ENCODE data around the gene FKBP5. TPM values are rescaled to one million over a fixed set of nuclear protein-coding genes. Genes with fewer than 3 reads are reported as not detected.
"Not testable (repeated sequence)": the region's sequence is repeated elsewhere in the genome, so short reads cannot be mapped to it uniquely, and the experiment has no call there.

The FKBP5 gene
- total RNA-seq, 2 donors from 2014 or later = 101 to 117 TPM

GRCh38 chr6:35603326-35604202 is 85.2 kb downstream of the FKBP5 start:
- intact Hi-C loops (cut with DNase I) = loop anchor here in 1 of 2 donors (5.0 kb wide), 1 partner anchor 129 kb away; no protein-coding TSS in a partner anchor
- ATAC-seq = peak in 1 of 2 donors; percentile 26
- no peak for DNase-seq

DNA sequence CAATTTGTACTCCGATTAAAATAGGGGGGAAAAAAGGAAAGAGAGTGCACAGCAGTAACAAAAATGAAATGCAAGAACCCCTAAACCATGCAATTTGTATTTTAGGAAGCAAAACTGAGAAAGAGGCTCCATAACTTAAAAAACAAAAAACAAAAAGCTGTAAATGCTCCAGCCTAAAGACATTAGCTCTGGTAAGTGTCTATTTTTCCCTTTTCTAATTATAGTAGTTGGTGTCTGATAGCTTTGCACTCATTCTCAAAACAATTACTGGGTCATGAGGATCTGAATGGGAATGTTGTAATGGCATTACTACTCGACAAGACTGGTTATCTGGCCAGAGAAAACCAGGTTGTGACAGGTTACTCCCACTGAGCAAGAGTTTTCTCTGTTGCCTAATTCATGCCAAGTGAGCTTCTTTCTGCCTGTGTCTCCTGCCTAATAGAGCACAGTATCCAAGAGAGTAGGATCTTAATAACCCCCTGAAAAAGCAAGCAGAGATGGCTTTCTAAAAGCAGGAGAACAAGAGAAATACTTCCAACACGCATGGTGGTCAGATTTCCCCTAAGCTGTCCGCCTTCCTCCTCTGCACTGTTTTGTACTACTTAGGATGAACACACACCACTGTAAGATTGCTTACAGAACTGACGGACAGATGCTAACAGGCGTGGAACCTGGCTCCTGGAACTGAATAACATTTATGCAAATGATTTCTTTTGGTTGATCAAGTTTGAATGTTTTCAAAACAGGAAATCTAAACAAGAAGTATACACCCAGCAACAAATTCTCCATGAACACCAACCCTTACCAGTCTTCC is 86.4 kb downstream of the FKBP5 start:
- peak; percentile 80 for ATAC-seq
- intact Hi-C loops (cut with DNase I) = loop anchor here in 1 of 2 donors (5.0 kb wide), 1 partner anchor 130 kb away; no protein-coding TSS in a partner anchor
- no peak for DNase-seq

- DNase-seq (peak; percentile 58), ATAC-seq (peak; percentile 79 to 88)
- intact Hi-C loops (cut with DNase I) = loop anchor here in 1 of 2 donors (5.0 kb wide), 1 partner anchor 131 kb away; no protein-coding TSS in a partner anchor
Observed at GRCh38 chr6:35601331-35602132, 87.2 kb downstream of the FKBP5 start.

DNA sequence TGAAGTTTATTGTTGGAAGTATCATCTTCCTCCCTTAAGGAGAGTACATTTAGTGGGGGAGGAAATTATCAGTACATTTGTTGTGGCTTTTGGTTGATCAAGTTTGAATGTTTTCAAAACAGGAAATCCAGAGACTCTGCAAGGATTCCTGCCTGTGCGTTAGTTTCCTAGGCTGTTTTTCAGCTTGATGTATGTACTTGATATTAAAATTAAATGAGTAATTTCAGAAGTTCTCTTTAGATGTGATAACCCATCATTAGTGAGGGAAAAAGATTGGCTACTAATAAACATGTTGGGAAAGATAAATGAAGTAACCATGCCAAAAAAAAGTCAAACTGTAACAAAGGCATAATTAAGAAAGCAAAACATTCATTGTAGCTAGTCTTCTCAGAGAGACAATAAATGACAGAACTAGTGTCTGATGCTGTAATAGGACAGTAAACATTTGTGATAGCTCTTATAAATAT is 88.0 kb downstream of the FKBP5 start:
- intact Hi-C loops (cut with DNase I) = loop anchor here in 1 of 2 donors (5.0 kb wide), 1 partner anchor 132 kb away; no protein-coding TSS in a partner anchor
- DNase-seq (no peak), ATAC-seq (no peak)

- intact Hi-C loops (cut with DNase I) = loop anchor here in 1 of 2 donors (5.0 kb wide), 1 partner anchor 132 kb away; no protein-coding TSS in a partner anchor
- DNase-seq = no peak
- no peak for ATAC-seq
Observed at GRCh38 chr6:35599761-35600658, 88.7 kb downstream of the FKBP5 start.

- DNase-seq; intact Hi-C loops (cut with DNase I); ATAC-seq: not testable (repeated sequence)
Observed at GRCh38 chr6:35598621-35599020, 90.1 kb downstream of the FKBP5 start.

- intact Hi-C loops (cut with DNase I) = no loop called here
- ATAC-seq = peak in 1 of 2 donors; percentile 13
- no peak for DNase-seq
Observed at GRCh38 chr6:35596448-35597442, 92.0 kb downstream of the FKBP5 start.

DNA sequence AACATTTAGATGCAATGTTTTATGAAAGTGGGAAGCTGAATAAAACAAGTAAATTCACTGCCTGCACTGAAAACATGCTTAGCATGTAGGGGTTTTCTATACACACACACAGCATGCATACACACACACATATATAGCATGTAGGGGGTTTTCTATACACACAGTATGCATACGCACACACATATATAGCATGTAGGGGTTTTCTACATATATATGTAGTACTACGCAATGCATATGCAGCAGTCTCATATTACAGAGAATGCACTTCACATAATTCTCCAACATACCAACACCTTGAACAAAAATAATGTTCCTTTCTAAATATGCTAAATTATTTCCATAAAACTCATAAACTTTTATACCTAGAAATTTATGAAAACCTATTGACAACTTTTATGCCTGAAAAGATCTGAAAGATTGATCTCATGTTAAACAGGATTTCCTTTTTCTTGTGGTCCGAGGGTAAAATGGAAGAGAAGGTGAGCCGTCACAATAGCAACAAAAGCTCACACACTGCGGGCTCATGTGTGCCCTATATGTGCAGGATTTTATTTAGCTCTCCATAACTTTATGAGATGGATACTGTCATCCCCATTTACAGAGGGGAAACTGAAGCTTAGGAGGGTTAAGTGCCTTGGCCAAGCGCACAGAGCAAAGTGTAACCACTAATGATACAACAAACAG is 94.1 kb downstream of the FKBP5 start:
- ATAC-seq = no peak
- intact Hi-C loops (cut with DNase I) = no loop called here
- no peak for DNase-seq

DNA sequence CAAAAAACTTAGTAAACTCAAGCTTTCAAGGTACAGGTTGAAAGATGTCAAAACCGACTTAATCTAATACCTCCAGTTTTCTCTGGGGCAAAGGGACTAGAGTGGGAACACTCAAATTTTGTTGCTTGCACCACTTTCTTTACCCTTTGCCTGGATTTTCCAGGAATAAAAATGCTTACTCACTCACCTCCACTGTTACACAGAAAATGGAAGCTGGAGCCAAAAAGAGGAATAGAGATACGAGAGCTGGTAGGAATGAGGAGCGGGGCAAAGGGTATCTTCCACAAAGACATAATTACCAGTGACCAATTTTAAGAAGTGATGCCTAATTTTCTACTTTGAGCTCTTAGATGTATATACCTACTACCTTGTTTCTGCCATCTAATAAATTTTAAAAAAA is 96.5 kb downstream of the FKBP5 start:
- no peak for DNase-seq
- ATAC-seq = no peak
- intact Hi-C loops (cut with DNase I) = no loop called here

GRCh38 chr6:35590622-35591066 is 98.1 kb downstream of the FKBP5 start:
- intact Hi-C loops (cut with DNase I) = no loop called here
- ATAC-seq (peak; percentile 66 to 83), DNase-seq (peak; percentile 63)

DNA sequence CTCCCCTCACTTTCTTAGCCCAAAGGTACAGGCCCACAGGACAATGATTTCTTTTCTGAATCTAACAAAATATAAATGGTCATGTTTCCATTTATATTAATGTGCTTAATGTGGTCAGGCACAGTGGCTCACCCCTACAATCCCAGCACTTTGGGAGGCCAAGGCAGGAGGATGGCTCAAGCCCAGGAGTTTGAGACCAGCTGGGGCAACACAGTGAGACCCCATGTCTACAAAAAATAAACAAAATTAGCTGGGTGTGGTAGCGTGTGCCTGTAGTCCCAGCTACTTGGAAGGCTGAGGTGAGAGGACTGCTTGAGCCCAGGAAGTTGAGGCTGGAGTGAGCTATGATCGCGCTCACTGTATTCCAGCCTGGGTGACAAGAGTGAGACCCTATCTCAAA is 98.8 kb downstream of the FKBP5 start:
- no peak for ATAC-seq
- intact Hi-C loops (cut with DNase I) = loop anchor here (10.0 kb wide), 2 partner anchors 45 to 65 kb away; no protein-coding TSS in a partner anchor

DNA sequence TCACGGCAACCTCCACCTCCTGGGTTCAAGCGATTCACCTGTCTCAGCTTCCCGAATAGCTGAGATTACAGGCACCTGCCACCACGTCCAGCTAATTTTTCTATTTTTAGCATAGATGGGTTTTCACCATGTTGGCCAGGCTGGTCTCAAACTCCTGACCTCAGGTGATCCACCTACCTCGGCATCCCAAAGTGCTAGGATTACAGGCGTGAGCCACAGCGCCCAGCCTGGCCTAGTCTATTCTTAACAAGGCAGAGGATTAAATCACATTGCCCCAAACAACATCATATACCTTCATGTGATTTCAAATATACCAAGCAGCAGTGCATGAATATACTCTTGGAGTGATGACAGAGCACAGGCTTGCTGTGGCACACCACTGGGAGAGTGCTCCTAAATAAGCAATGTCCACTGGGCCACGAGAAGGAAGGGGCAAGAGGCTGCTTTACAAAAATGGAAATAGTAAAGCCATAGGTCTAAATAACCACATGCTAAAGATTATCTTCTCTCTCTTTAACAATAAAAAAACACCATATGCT is 99.4 kb downstream of the FKBP5 start:
- DNase-seq (no peak), ATAC-seq (no peak)
- intact Hi-C loops (cut with DNase I) = loop anchor here (10.0 kb wide), 2 partner anchors 46 to 64 kb away; no protein-coding TSS in a partner anchor

More for the DNA sequence above, 98.8 kb downstream of the FKBP5 start:
- no peak for DNase-seq

- DNase-seq (no peak), ATAC-seq (no peak)
- intact Hi-C loops (cut with DNase I) = loop anchor here (10.0 kb wide), 2 partner anchors 48 to 62 kb away; no protein-coding TSS in a partner anchor
Observed at GRCh38 chr6:35587167-35587566, 101.5 kb downstream of the FKBP5 start.

- ATAC-seq (no peak), DNase-seq (no peak)
- intact Hi-C loops (cut with DNase I) = loop anchor here (10.0 kb wide), 2 partner anchors 48 to 62 kb away; no protein-coding TSS in a partner anchor
Observed at GRCh38 chr6:35586542-35586941, 102.2 kb downstream of the FKBP5 start.

DNA sequence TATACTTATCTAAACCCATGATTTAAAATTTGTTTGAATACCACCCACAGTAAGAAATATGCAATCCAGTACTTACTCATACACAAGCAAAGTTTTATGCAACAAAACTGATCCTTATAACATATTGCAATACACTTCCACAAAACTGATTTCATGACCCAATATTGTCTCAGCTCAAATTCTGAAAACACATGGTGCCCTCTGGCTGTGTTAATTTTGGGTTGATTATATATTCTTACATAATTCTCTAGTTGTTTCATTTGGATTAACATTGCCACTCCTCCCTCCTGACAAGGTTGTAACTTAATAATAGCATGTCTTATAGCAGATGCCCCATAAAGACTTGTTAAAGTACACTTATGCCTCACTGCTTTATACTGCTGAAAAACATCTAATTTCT is 103.1 kb downstream of the FKBP5 start:
- DNase-seq (no peak), ATAC-seq (no peak)
- intact Hi-C loops (cut with DNase I) = loop anchor here (10.0 kb wide), 2 partner anchors 49 to 61 kb away; no protein-coding TSS in a partner anchor
